Measurements from ENCODE around the gene HTR2C. TPM values are rescaled to one million over a fixed set of nuclear protein-coding genes. Genes with fewer than 3 reads are reported as not detected.
A peak's percentile ranks its signal among the peaks of the same experiment; 100 is the strongest.

HTR2C gene
- total and polyA plus RNA-seq, 8 donors, result not detected

DNA sequence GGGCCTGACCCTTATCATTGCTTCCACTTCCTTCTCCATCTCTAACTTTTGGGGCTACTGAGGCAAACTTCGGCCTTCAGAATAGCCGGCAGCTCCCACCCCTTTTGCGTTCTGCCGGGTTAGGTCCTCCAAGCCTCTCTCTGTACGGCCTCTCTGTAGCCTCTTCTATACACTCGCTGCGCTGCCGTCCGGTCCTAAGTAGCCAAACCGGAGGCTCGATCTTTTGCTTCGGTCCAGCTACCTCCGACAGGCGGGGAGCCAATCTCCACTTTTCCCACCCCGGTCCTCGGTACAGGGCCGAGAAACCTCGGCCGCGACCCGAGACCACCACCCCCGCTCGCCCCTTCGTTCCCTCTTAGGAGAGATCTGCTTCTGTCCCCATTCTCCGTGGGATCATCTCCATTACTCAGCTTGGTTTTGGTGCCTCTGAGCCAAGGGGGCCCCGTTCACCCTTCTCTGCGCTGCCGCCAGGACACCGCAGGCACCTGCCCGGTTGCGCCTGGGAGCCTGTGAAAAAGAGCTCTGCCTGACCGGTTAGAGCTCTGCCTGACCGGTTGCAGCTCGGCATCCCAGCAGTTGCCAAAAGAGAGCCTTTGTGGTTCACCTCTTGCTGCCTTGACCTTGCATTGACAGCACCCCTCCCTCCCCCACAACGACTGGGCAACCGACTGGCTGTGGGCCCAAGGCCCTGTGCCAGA is 1.0 kb upstream of the HTR2C start:
- H3K4me3 ChIP-seq, result no peak overlapping the region
- WGBS, 5 donors, result 6 to 21% (median 9%) methylated on average over 26 to 36 of the region's 36 CpGs
- peaks cover 35 to 59% (median 55%) of the 10 kb centered on the region in 3 donors for H3K27me3 ChIP-seq
- H3K27ac ChIP-seq, result no peak overlapping the region
- peaks cover 0 to 13% (median 4%) of the 10 kb centered on the region in 4 donors for H3K9me3 ChIP-seq
- TF ChIP-seq, protein P1, sequence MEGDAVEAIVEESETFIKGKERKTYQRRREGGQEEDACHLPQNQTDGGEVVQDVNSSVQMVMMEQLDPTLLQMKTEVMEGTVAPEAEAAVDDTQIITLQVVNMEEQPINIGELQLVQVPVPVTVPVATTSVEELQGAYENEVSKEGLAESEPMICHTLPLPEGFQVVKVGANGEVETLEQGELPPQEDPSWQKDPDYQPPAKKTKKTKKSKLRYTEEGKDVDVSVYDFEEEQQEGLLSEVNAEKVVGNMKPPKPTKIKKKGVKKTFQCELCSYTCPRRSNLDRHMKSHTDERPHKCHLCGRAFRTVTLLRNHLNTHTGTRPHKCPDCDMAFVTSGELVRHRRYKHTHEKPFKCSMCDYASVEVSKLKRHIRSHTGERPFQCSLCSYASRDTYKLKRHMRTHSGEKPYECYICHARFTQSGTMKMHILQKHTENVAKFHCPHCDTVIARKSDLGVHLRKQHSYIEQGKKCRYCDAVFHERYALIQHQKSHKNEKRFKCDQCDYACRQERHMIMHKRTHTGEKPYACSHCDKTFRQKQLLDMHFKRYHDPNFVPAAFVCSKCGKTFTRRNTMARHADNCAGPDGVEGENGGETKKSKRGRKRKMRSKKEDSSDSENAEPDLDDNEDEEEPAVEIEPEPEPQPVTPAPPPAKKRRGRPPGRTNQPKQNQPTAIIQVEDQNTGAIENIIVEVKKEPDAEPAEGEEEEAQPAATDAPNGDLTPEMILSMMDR (IDR thresholded peaks at IDR 0.05), result no peak
- TF ChIP-seq EP300 (IDR thresholded peaks at IDR 0.05), result no peak
- no peak for TF ChIP-seq POLR2A (IDR thresholded peaks at IDR 0.05)
- no peak for TF ChIP-seq POLR2AphosphoS5 (IDR thresholded peaks at IDR 0.05)
- no peak for DNase-seq
- intact Hi-C loops (cut with DNase I; ENCODE audit: low total_unique reads), result no loop called here
- peaks cover 0 to 36% (median 20%) of the 10 kb centered on the region in 4 donors for H3K4me1 ChIP-seq
- H3K36me3 ChIP-seq, result no peaks in the 10 kb centered on the region

DNA sequence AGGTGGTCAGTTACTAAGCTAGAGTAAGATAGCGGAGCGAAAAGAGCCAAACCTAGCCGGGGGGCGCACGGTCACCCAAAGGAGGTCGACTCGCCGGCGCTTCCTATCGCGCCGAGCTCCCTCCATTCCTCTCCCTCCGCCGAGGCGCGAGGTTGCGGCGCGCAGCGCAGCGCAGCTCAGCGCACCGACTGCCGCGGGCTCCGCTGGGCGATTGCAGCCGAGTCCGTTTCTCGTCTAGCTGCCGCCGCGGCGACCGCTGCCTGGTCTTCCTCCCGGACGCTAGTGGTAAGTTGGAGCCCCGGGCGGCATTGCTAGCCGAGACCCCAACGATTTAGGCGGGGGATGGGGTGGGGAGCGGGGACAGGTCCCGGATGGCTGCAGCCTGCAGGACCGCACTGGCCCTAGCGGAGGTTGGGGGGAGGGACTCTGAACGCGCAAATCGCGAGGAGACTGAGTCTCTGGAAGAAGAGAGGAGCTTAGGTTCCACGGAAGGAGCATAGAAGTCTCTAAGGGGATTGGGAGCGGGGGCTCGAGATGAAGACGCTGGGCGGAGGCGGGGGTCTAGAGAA is 573 bp downstream of the HTR2C start:
- Histone ChIP-seq H3K27me3 (peaks cover 35 to 59% (median 55%) of the 10 kb centered on the region in 3 donors), H3K9me3 (peaks cover 0 to 13% (median 4%) of the 10 kb centered on the region in 4 donors), H3K27ac (no peak overlapping the region), H3K4me3 (peak overlapping the region in 3 of 4 donors; percentile 5 to 28 (median 27)), H3K36me3 (no peaks in the 10 kb centered on the region), H3K4me1 (peaks cover 0 to 36% (median 20%) of the 10 kb centered on the region in 4 donors)
- DNase-seq, result peak in 1 of 2 donors; percentile 42
- TF ChIP-seq, protein P1 (IDR thresholded peaks at IDR 0.05), result no peak
- TF ChIP-seq POLR2A (IDR thresholded peaks at IDR 0.05) (no peak), POLR2AphosphoS5 (IDR thresholded peaks at IDR 0.05) (no peak), EP300 (IDR thresholded peaks at IDR 0.05) (no peak)
- 3 to 21% (median 7%) methylated on average over 30 to 56 of the region's 56 CpGs for WGBS, 5 donors
- intact Hi-C loops (cut with DNase I; ENCODE audit: low total_unique reads), result no loop called here

DNA sequence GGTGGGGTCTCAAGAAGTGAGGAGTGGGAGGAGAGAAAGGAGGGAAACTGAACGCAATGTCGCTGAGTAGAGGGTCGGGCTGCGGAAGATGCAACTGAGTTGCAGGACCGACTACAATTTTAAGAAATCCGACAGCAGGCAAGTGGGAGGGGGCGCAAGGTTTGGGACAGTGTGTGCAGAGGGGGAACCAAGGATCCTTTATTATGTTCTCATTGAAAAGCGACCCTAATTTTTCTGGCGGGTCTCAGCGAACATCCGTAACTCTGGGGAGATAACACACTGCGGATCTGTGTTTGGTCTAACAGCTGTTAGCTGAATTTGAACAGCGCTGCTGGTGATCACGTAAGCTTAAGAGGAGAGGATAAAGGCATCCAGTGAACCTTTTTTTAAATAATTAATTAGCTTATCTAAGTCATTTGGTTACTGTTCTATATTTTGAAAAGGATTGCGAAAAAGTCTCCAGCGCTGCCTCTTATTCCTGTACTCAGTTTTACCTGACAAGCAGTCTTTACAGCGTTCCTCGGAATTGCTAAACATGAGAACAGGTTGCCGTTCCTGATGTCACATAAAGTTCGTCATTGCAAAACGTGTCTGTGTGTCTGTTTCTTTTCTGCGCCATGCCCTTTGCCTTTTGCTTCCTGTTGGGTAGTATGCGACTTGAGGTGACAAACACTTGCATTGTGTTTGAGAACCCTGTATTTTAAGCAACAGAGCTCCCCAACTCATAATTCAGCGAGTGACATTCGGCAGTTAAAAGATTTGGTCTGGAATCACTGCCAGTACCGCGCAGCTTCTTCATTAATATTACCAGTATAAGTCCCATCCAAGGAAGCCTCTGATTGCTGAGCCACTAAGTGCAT is 1.3 kb downstream of the HTR2C start:
- Histone ChIP-seq H3K4me3 (peak overlapping the region in 1 of 4 donors; percentile 28), H3K27me3 (peaks cover 35 to 58% (median 55%) of the 10 kb centered on the region in 3 donors), H3K4me1 (peaks cover 0 to 36% (median 20%) of the 10 kb centered on the region in 4 donors), H3K27ac (no peak overlapping the region), H3K36me3 (no peaks in the 10 kb centered on the region), H3K9me3 (peaks cover 0 to 13% (median 4%) of the 10 kb centered on the region in 4 donors)
- TF ChIP-seq POLR2AphosphoS5 (IDR thresholded peaks at IDR 0.05) (no peak), POLR2A (IDR thresholded peaks at IDR 0.05) (no peak), EP300 (IDR thresholded peaks at IDR 0.05) (no peak)
- TF ChIP-seq, protein P1 (IDR thresholded peaks at IDR 0.05), result no peak
- 4 to 17% (median 7%) methylated on average over 26 to 27 of the region's 27 CpGs for whole genome bisulfite sequencing, 5 donors
- intact Hi-C loops (cut with DNase I; ENCODE audit: low total_unique reads), result no loop called here
- DNase-seq, result no peak

DNA sequence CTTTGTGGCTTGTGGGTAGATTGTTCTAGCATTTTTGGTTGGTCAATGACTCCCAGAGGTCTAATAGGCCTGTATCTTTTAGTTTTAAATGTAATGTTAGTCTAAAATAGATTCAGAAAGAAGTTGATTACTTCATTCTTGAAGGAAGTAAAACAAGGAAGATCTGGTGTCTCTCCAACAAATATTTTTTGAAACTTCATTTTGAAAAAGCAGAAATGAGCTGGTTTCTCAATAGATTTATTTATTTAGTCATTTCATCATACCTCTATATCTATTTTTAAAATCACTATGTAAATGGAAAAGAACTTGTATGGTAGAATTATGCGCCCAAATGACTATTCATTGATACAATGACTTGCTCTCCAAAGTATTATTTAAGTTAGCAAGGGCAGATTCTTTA is 7.2 kb downstream of the HTR2C start:
- DNase-seq, result no peak
- intact Hi-C loops (cut with DNase I; ENCODE audit: low total_unique reads), result no loop called here
- Histone ChIP-seq H3K9me3 (no peaks in the 10 kb centered on the region), H3K36me3 (no peaks in the 10 kb centered on the region), H3K4me1 (no peaks in the 10 kb centered on the region), H3K27me3 (peaks cover 0 to 3% (median 0%) of the 10 kb centered on the region in 3 donors), H3K27ac (no peak overlapping the region), H3K4me3 (no peak overlapping the region)
- no peak for TF ChIP-seq POLR2A (IDR thresholded peaks at IDR 0.05)
- TF ChIP-seq, protein P1 (IDR thresholded peaks at IDR 0.05), result no peak
- TF ChIP-seq POLR2AphosphoS5 (IDR thresholded peaks at IDR 0.05), result no peak
- TF ChIP-seq EP300 (IDR thresholded peaks at IDR 0.05), result no peak
- 27 to 75% (median 63%) methylated on average over 1 of the region's 1 CpG for WGBS, 5 donors

All from stomach (tissue), 9 donors.